Measurements from ENCODE around the gene ZBTB24. TPM values are rescaled to one million over a fixed set of nuclear protein-coding genes. Genes with fewer than 3 reads are reported as not detected.
A peak's percentile ranks its signal among the peaks of the same experiment; 100 is the strongest.

ZBTB24 gene
- total RNA-seq, 3 donors from 2014 or later (not counting 1 experiment from before 2014, with no cell fraction given) = 6.7 to 10.6 (median 8.6) TPM

GRCh38 chr6:109456111-109456583 lies 26.9 kb downstream of the ZBTB24 start:
- peak overlapping the region; percentile 68 for H3K4me3 Mint-ChIP-seq
- peak overlapping the region; percentile 64 for H3K27ac ChIP-seq (ENCODE audit: low read length)
- peak overlapping the region; percentile 36 for H3K4me3 ChIP-seq (ENCODE audit: low read length)
- ATAC-seq (no peak), DNase-seq (no peak)
- H3K4me1 ChIP-seq (ENCODE audit: control insufficient read depth, insufficient read depth, low read length) = peaks cover 57% of the 10 kb centered on the region
- H3K27me3 Mint-ChIP-seq (ENCODE audit: low read depth in 2 of 2) = no peaks in the 10 kb centered on the region
- no peaks in the 10 kb centered on the region for H3K27me3 ChIP-seq (ENCODE audit: control insufficient read depth, insufficient read depth, low read length)
- TF ChIP-seq CTCF (IDR thresholded peaks at IDR 0.05) = no peak
- intact Hi-C loops (cut with micrococcal nuclease) = loop anchor here (10.0 kb wide), 1 partner anchor 239 kb away; the partner anchor contains the start of genes AK9 and FIG4
- H3K9me3 ChIP-seq (ENCODE audit: control insufficient read depth, insufficient read depth, low read length) = no peaks in the 10 kb centered on the region
- H3K9me3 Mint-ChIP-seq = no peaks in the 10 kb centered on the region
- peak overlapping the region in 1 of 2 donors; percentile 99 for H3K27ac Mint-ChIP-seq
- H3K36me3 Mint-ChIP-seq = no peaks in the 10 kb centered on the region
- peaks cover 15% of the 10 kb centered on the region for H3K36me3 ChIP-seq (ENCODE audit: control insufficient read depth, insufficient read depth, low read length)
- H3K4me1 Mint-ChIP-seq = peaks cover 42 to 51% of the 10 kb centered on the region in 2 donors
- WGBS (ENCODE audit: insufficient coverage) = 26% methylated on average over 38 of the region's 38 CpGs

GRCh38 chr6:109455437-109456110 lies 27.4 kb downstream of the ZBTB24 start, which contains the start of gene MICAL1:
Gene MICAL1 (minus strand): TSS chr6:109455772. CDS start chr6:109454196, 1,576 bp downstream.
- under 1% methylated on average over 67 of the region's 70 CpGs for WGBS (ENCODE audit: insufficient coverage)
- H3K36me3 Mint-ChIP-seq = no peaks in the 10 kb centered on the region
- Histone ChIP-seq H3K36me3 (ENCODE audit: control insufficient read depth, insufficient read depth, low read length) (peaks cover 11% of the 10 kb centered on the region), H3K4me1 (ENCODE audit: control insufficient read depth, insufficient read depth, low read length) (peaks cover 61% of the 10 kb centered on the region), H3K9me3 (ENCODE audit: control insufficient read depth, insufficient read depth, low read length) (no peaks in the 10 kb centered on the region), H3K4me3 (ENCODE audit: low read length) (peak within 1 kb of the TSS; percentile 98), H3K27ac (ENCODE audit: low read length) (peak within 1 kb of the TSS; percentile 99), H3K27me3 (ENCODE audit: control insufficient read depth, insufficient read depth, low read length) (no peaks in the 10 kb centered on the region)
- H3K4me3 Mint-ChIP-seq = peak within 1 kb of the TSS; percentile 93
- ATAC-seq (peak; percentile 51 to 84 (median 60)), DNase-seq (peak; percentile 71 to 90)
- intact Hi-C loops (cut with micrococcal nuclease) = loop anchor here (10.0 kb wide), 1 partner anchor 239 kb away; the partner anchor contains the start of genes AK9 and FIG4
- H3K4me1 Mint-ChIP-seq = peaks cover 46 to 54% of the 10 kb centered on the region in 2 donors
- peak within 1 kb of the TSS; percentile 86 to 99 for H3K27ac Mint-ChIP-seq
- peak; percentile 13 for TF ChIP-seq CTCF (IDR thresholded peaks at IDR 0.05)
- H3K27me3 Mint-ChIP-seq (ENCODE audit: low read depth in 2 of 2) = no peaks in the 10 kb centered on the region
- no peaks in the 10 kb centered on the region for H3K9me3 Mint-ChIP-seq

DNA sequence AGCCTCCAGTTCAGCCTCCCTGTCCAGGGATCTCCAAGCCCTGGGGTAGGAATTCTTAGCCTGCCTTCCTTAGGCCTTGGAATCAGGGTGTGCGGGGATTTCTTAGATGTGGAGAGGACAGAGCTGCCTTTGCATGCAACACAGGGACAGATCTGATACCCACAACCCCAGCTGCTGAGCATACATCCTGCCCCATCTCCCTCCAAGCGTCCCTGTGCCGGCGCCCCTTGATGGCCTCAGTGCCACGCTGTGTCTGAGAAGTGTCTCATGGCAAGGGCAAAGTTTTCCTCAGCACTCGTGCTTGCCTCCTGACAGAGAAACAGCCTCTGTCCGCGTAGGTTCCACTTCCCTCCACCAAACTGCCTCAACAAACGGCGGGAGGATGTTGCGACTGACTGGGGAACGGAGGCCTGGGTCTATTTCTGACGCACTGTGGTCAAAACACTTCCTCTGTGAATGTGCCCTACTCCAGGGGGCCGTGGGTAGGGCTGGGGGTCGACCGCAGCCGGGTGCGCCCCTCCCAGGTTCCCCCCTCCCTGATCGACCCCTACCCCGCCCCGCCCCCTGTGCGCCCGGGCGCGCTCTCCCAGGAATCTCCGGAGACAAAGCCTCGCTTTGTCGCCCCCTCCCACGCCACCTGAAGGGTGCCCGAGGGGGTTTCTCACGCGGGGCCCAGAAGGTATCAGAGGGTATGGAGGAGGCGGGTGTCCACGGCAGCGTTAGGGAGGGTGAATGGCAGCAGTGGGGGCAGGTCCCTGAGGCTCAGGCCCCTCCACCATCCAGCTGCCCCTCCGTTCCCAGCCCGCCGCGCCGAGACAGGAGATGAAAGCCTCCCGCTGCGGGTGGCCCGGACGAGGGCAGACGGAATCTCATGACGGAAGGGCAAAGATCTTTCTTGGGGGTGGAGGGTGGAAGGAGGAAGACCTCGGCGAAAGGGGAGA lies 28.3 kb downstream of the ZBTB24 start:
- no peaks in the 10 kb centered on the region for H3K9me3 Mint-ChIP-seq
- H3K4me3 ChIP-seq (ENCODE audit: low read length) = peak overlapping the region; percentile 98
- under 1% methylated on average over 46 of the region's 48 CpGs for WGBS (ENCODE audit: insufficient coverage)
- no peaks in the 10 kb centered on the region for H3K36me3 Mint-ChIP-seq
- ATAC-seq = peak; percentile 53 to 71 (median 66)
- no peaks in the 10 kb centered on the region for H3K27me3 ChIP-seq (ENCODE audit: control insufficient read depth, insufficient read depth, low read length)
- H3K4me3 Mint-ChIP-seq = peak overlapping the region; percentile 93
- TF ChIP-seq CTCF (IDR thresholded peaks at IDR 0.05) = no peak
- peaks cover 69% of the 10 kb centered on the region for H3K4me1 ChIP-seq (ENCODE audit: control insufficient read depth, insufficient read depth, low read length)
- H3K4me1 Mint-ChIP-seq = peaks cover 54 to 62% of the 10 kb centered on the region in 2 donors
- H3K27me3 Mint-ChIP-seq (ENCODE audit: low read depth in 2 of 2) = no peaks in the 10 kb centered on the region
- DNase-seq = peak; percentile 72 to 91
- H3K9me3 ChIP-seq (ENCODE audit: control insufficient read depth, insufficient read depth, low read length) = no peaks in the 10 kb centered on the region
- peaks cover 14% of the 10 kb centered on the region for H3K36me3 ChIP-seq (ENCODE audit: control insufficient read depth, insufficient read depth, low read length)
- peak overlapping the region; percentile 86 to 99 for H3K27ac Mint-ChIP-seq
- intact Hi-C loops (cut with micrococcal nuclease) = loop anchor here (1.0 to 10.0 kb wide), 3 partner anchors 13 to 240 kb away; partner anchors contain the start of genes AK9 and FIG4
- H3K27ac ChIP-seq (ENCODE audit: low read length) = peak overlapping the region; percentile 99

Data from natural killer cell (primary cell).